ENCODE results near the gene CDC42BPB.

Gene CDC42BPB

GRCh38 chr14:103088921-103089320, 31.6 kb upstream of the CDC42BPB start:
- no peak for DNase-seq (ENCODE audit: low spot score)
- no peak overlapping the region for H4K91ac ChIP-seq (ENCODE audit: low read depth, low read length, poor library complexity)
- peaks cover 3% of the 10 kb centered on the region for H3K79me1 ChIP-seq (ENCODE audit: low read depth, low read length)
- H3K36me3 ChIP-seq (replicated peaks in 1 of 2; ENCODE audit: control insufficient read depth in 2 of 2, insufficient read depth in 2 of 2, low read length in 2 of 2): no peaks in the 10 kb centered on the region
- H3K4ac ChIP-seq (ENCODE audit: low read length): no peak overlapping the region
- no peak overlapping the region for H3K27ac ChIP-seq (replicated peaks; ENCODE audit: low read length)
- no peak overlapping the region for H4K8ac ChIP-seq (ENCODE audit: low read depth, low read length)
- H3K18ac ChIP-seq (ENCODE audit: low read length): peak overlapping the region; percentile 17
- no peak overlapping the region for H2BK12ac ChIP-seq (ENCODE audit: low read length)
- H2AK5ac ChIP-seq (ENCODE audit: low read depth, low read length): peak overlapping the region; percentile 70
- H3K23ac ChIP-seq (ENCODE audit: low read depth, low read length, poor library complexity): no peak overlapping the region
- no peak overlapping the region for H2BK120ac ChIP-seq (ENCODE audit: low read depth, low read length)
- H3K9ac ChIP-seq (ENCODE audit: low read depth, low read length, poor library complexity): no peak overlapping the region
- H3K4me1 ChIP-seq (ENCODE audit: control insufficient read depth in 2 of 2, insufficient read depth in 1 of 2, low read depth in 1 of 2, low read length in 2 of 2): peaks cover 5 to 10% of the 10 kb centered on the region in 2 donors
- no peak overlapping the region for H3K4me2 ChIP-seq (ENCODE audit: insufficient read depth, low read length, poor library complexity, severe bottlenecking)
- no peak overlapping the region for H2BK15ac ChIP-seq (ENCODE audit: low read length)
- peak overlapping the region; percentile 53 for H2BK5ac ChIP-seq (ENCODE audit: low read length)
- H3K14ac ChIP-seq (ENCODE audit: low read length): no peak overlapping the region
- H2AFZ ChIP-seq (ENCODE audit: low read length): no peak overlapping the region
- H3K9me3 ChIP-seq (replicated peaks in 1 of 2; ENCODE audit: control insufficient read depth in 2 of 2, insufficient read depth in 1 of 2, low read depth in 1 of 2, low read length in 2 of 2): no peaks in the 10 kb centered on the region
- no CpG with 5 or more reads among the region's 6 CpGs for WGBS, 2 donors (ENCODE audit: extremely low coverage in 2 of 2, insufficient read length in 2 of 2, insufficient replicate concordance in 1 of 2)
- peaks cover 4 to 89% (median 25%) of the 10 kb centered on the region in 3 experiments for H3K27me3 ChIP-seq (ENCODE audit: control insufficient read depth in 3 of 3, insufficient read depth in 3 of 3, low read depth in 1 of 3, low read length in 3 of 3)
- no peak overlapping the region for H3K4me3 ChIP-seq (ENCODE audit: low read length in 2 of 2)

GRCh38 chr14:103087343-103087835, 30.0 kb upstream of the CDC42BPB start:
- H3K27ac ChIP-seq (replicated peaks; ENCODE audit: low read length): no peak overlapping the region

DNA sequence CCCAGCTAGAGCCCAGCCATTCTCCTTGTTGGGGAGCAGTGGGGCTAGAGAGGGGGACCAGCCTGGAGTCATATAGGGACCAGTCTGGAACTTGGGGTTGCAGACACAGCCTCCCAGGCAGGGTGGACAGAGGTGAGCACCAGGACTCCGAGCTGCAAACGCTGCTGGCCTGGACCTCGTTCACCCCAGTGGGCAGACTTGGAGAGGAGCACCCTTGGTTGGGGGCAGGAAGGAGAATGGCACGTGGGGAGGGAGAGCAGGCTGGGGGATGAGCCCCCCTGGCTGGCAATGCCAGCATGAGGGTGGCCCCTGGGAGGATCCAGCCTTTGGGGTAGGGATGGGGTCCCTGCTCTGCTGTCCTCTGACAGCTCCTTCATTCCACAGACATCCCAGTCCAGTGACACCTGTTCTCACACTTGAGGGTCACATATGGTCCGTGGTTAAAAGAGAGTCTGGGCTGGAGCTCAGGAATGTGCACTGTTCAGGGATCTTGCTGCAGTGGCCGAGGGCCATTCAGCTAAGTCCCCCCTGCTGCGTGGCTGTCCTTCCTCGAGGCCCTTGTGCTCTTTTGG, 29.5 kb upstream of the CDC42BPB start:
- no peak for DNase-seq (ENCODE audit: low spot score)
- Histone ChIP-seq H3K4me2 (ENCODE audit: insufficient read depth, low read length, poor library complexity, severe bottlenecking) (no peak overlapping the region), H2AK5ac (ENCODE audit: low read depth, low read length) (peak overlapping the region; percentile 70), H2AFZ (ENCODE audit: low read length) (no peak overlapping the region), H3K79me1 (ENCODE audit: low read depth, low read length) (peaks cover 3% of the 10 kb centered on the region), H3K14ac (ENCODE audit: low read length) (no peak overlapping the region), H4K8ac (ENCODE audit: low read depth, low read length) (no peak overlapping the region), H3K23ac (ENCODE audit: low read depth, low read length, poor library complexity) (no peak overlapping the region), H3K27ac (replicated peaks; ENCODE audit: low read length) (no peak overlapping the region), H2BK120ac (ENCODE audit: low read depth, low read length) (no peak overlapping the region), H2BK12ac (ENCODE audit: low read length) (peak overlapping the region; percentile 5), H3K18ac (ENCODE audit: low read length) (peak overlapping the region; percentile 22), H3K4me1 (ENCODE audit: control insufficient read depth in 2 of 2, insufficient read depth in 1 of 2, low read depth in 1 of 2, low read length in 2 of 2) (peaks cover 0 to 10% of the 10 kb centered on the region in 2 donors), H2BK5ac (ENCODE audit: low read length) (no peak overlapping the region), H3K9me3 (replicated peaks in 1 of 2; ENCODE audit: control insufficient read depth in 2 of 2, insufficient read depth in 1 of 2, low read depth in 1 of 2, low read length in 2 of 2) (peaks cover 0 to 4% of the 10 kb centered on the region in 2 donors), H3K36me3 (replicated peaks in 1 of 2; ENCODE audit: control insufficient read depth in 2 of 2, insufficient read depth in 2 of 2, low read length in 2 of 2) (no peaks in the 10 kb centered on the region), H4K91ac (ENCODE audit: low read depth, low read length, poor library complexity) (no peak overlapping the region), H3K4me3 (ENCODE audit: low read length in 2 of 2) (no peak overlapping the region), H2BK15ac (ENCODE audit: low read length) (no peak overlapping the region), H3K9ac (ENCODE audit: low read depth, low read length, poor library complexity) (peak overlapping the region; percentile 53), H3K27me3 (ENCODE audit: control insufficient read depth in 3 of 3, insufficient read depth in 3 of 3, low read depth in 1 of 3, low read length in 3 of 3) (peaks cover 4 to 82% (median 32%) of the 10 kb centered on the region in 3 experiments), H3K4ac (ENCODE audit: low read length) (no peak overlapping the region)
- WGBS, 2 donors (ENCODE audit: extremely low coverage in 2 of 2, insufficient read length in 2 of 2, insufficient replicate concordance in 1 of 2): no CpG with 5 or more reads among the region's 8 CpGs

More at GRCh38 chr14:103087343-103087835, 30.0 kb upstream of the CDC42BPB start:
- Histone ChIP-seq H4K8ac (ENCODE audit: low read depth, low read length) (no peak overlapping the region), H3K9ac (ENCODE audit: low read depth, low read length, poor library complexity) (no peak overlapping the region), H2AK5ac (ENCODE audit: low read depth, low read length) (peak overlapping the region; percentile 73), H3K36me3 (replicated peaks in 1 of 2; ENCODE audit: control insufficient read depth in 2 of 2, insufficient read depth in 2 of 2, low read length in 2 of 2) (no peaks in the 10 kb centered on the region), H3K79me1 (ENCODE audit: low read depth, low read length) (peaks cover 3% of the 10 kb centered on the region), H2BK12ac (ENCODE audit: low read length) (no peak overlapping the region), H3K18ac (ENCODE audit: low read length) (peak overlapping the region; percentile 89), H3K4me2 (ENCODE audit: insufficient read depth, low read length, poor library complexity, severe bottlenecking) (no peak overlapping the region), H3K23ac (ENCODE audit: low read depth, low read length, poor library complexity) (no peak overlapping the region), H2BK5ac (ENCODE audit: low read length) (no peak overlapping the region), H3K4me3 (ENCODE audit: low read length in 2 of 2) (no peak overlapping the region), H3K4ac (ENCODE audit: low read length) (no peak overlapping the region), H3K9me3 (replicated peaks in 1 of 2; ENCODE audit: control insufficient read depth in 2 of 2, insufficient read depth in 1 of 2, low read depth in 1 of 2, low read length in 2 of 2) (peaks cover 0 to 2% of the 10 kb centered on the region in 2 donors), H3K14ac (ENCODE audit: low read length) (no peak overlapping the region), H4K91ac (ENCODE audit: low read depth, low read length, poor library complexity) (no peak overlapping the region), H3K27me3 (ENCODE audit: control insufficient read depth in 3 of 3, insufficient read depth in 3 of 3, low read depth in 1 of 3, low read length in 3 of 3) (peaks cover 4 to 84% (median 30%) of the 10 kb centered on the region in 3 experiments), H3K4me1 (ENCODE audit: control insufficient read depth in 2 of 2, insufficient read depth in 1 of 2, low read depth in 1 of 2, low read length in 2 of 2) (peaks cover 0 to 10% of the 10 kb centered on the region in 2 donors), H2BK120ac (ENCODE audit: low read depth, low read length) (no peak overlapping the region), H2AFZ (ENCODE audit: low read length) (no peak overlapping the region), H2BK15ac (ENCODE audit: low read length) (no peak overlapping the region)
- DNase-seq (ENCODE audit: low spot score): peak; percentile 49
- no CpG with 5 or more reads among the region's 13 CpGs for WGBS, 2 donors (ENCODE audit: extremely low coverage in 2 of 2, insufficient read length in 2 of 2, insufficient replicate concordance in 1 of 2)

DNA sequence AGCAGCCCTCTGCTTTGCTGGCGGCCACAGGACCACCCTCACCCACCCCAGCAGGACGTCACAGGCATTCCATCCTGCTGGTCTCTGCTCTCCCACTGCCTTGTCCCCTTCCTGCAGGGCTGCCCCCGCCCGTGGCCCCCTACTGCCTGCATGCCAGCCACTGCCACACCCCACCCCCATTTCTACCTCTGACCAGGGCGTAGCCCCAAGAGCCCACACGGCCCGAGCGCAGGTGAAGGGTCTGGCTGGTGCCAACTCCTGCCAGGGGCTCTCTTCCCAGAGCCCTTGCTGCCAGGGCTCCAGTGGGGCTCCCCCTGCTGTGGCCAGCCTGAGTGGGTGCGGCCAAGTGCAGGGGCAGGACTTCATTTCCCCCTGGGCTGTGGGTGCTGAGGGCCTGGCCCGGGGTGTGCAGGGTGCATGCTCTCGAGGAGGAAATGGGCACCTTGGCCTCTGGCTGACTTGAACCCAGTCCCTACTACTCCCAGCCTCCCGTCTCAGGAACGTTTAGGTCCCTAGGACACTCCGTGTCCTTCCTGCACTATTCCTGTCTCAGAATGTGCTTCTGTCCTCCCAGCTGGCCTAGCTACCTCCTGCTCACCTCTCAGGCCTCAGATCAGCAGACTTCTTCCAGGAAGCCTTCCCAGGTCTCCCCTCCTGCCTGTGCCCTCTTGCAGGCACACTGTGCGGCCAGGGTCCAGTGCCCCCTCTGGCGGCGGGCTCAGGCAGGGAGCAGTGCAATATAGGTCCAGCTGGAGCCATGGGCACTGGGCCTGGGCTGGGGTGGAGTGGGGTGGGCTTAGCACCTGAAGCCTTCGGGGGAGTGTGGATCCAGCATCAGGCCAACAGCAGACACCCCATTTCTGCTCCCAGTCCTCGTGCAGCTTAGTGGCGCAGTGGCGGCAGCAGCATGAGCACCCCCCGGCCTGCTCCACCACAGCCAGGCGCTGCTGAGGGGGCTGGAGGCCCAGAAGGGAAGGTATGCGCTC, 28.1 kb upstream of the CDC42BPB start:
- no CpG with 5 or more reads among the region's 24 CpGs for WGBS, 2 donors (ENCODE audit: extremely low coverage in 2 of 2, insufficient read length in 2 of 2, insufficient replicate concordance in 1 of 2)
- H3K9ac ChIP-seq (ENCODE audit: low read depth, low read length, poor library complexity): no peak overlapping the region
- H3K27ac ChIP-seq (replicated peaks; ENCODE audit: low read length): no peak overlapping the region
- no peak overlapping the region for H2BK5ac ChIP-seq (ENCODE audit: low read length)
- no peak overlapping the region for H2BK12ac ChIP-seq (ENCODE audit: low read length)
- H2BK15ac ChIP-seq (ENCODE audit: low read length): no peak overlapping the region
- no peak overlapping the region for H2AFZ ChIP-seq (ENCODE audit: low read length)
- H3K27me3 ChIP-seq (ENCODE audit: control insufficient read depth in 3 of 3, insufficient read depth in 3 of 3, low read depth in 1 of 3, low read length in 3 of 3): peaks cover 4 to 72% (median 26%) of the 10 kb centered on the region in 3 experiments
- peaks cover 0 to 5% of the 10 kb centered on the region in 2 donors for H3K4me1 ChIP-seq (ENCODE audit: control insufficient read depth in 2 of 2, insufficient read depth in 1 of 2, low read depth in 1 of 2, low read length in 2 of 2)
- no peak overlapping the region for H3K4ac ChIP-seq (ENCODE audit: low read length)
- no peak overlapping the region for H2BK120ac ChIP-seq (ENCODE audit: low read depth, low read length)
- no peak overlapping the region for H3K14ac ChIP-seq (ENCODE audit: low read length)
- H3K4me2 ChIP-seq (ENCODE audit: insufficient read depth, low read length, poor library complexity, severe bottlenecking): no peak overlapping the region
- H4K8ac ChIP-seq (ENCODE audit: low read depth, low read length): no peak overlapping the region
- no peak overlapping the region for H3K4me3 ChIP-seq (ENCODE audit: low read length in 2 of 2)
- DNase-seq (ENCODE audit: low spot score): no peak
- H3K23ac ChIP-seq (ENCODE audit: low read depth, low read length, poor library complexity): peak overlapping the region; percentile 57
- no peaks in the 10 kb centered on the region for H3K79me1 ChIP-seq (ENCODE audit: low read depth, low read length)
- H3K9me3 ChIP-seq (replicated peaks in 1 of 2; ENCODE audit: control insufficient read depth in 2 of 2, insufficient read depth in 1 of 2, low read depth in 1 of 2, low read length in 2 of 2): peaks cover 0 to 4% of the 10 kb centered on the region in 2 donors
- no peak overlapping the region for H3K18ac ChIP-seq (ENCODE audit: low read length)
- H3K36me3 ChIP-seq (replicated peaks in 1 of 2; ENCODE audit: control insufficient read depth in 2 of 2, insufficient read depth in 2 of 2, low read length in 2 of 2): no peaks in the 10 kb centered on the region
- H4K91ac ChIP-seq (ENCODE audit: low read depth, low read length, poor library complexity): no peak overlapping the region
- peak overlapping the region; percentile 32 for H2AK5ac ChIP-seq (ENCODE audit: low read depth, low read length)

All from neuronal stem cell (in vitro differentiated cells).